Endothelial cell of umbilical vein (primary cell): ENCODE data around the gene BRSK1. TPM values are rescaled to one million over a fixed set of nuclear protein-coding genes. Genes with fewer than 3 reads are reported as not detected.
A peak's percentile ranks its signal among the peaks of the same experiment; 100 is the strongest.

Experiments
- BruUV-seq: library from RNA; stranded (reverse); fragments of 400-500 nt; replicated peaks from 2 replicates; lab custom pipeline; 2021; lab: Mats Ljungman, UMichigan
- CTCF ChIA-PET: fragments of 300-600, 350-600 bp; sonication (Branson Sonifier 250); formaldehyde crosslinking; loops from one replicate; lab custom pipeline; 2021; ENCODE audit warnings: antibody characterized with exemption, inconsistent platforms; lab: Charles Lee
- POLR2A ChIA-PET: fragments of 300-600, 350-600 bp; sonication (Branson Sonifier 250); formaldehyde crosslinking; loops from one replicate; lab custom pipeline; 2021; ENCODE audit warnings: antibody characterized with exemption, inconsistent platforms; lab: Charles Lee
- DNase-seq: peaks from one replicate; pipeline ENCODE4 v3.0.0-alpha.2; 2011; ENCODE audit warnings: low read depth, low spot score
- FAIRE-seq: peaks from 2 replicates; lab custom pipeline; 2011; peaks lifted over from hg19 to GRCh38; lab: Jason Lieb, UNC
- H2AFZ ChIP-seq: 2 replicates; pipeline ENCODE4 v1.6.0; 2012; ENCODE audit warnings: low read depth, low read length, control low read depth, inconsistent platforms
- H3K27ac ChIP-seq: 2 replicates; pipeline ENCODE4 v1.5.1; 2011; ENCODE audit warnings: low read depth, mild to moderate bottlenecking, control low read depth, low read length, moderate library complexity; ENCODE audit not compliant: insufficient read depth
- H3K27me3 ChIP-seq, 2 experiments: 2 replicates each; pipeline versions ENCODE4 v1.6.0 to v1.6.1; 2011; ENCODE audit warnings: low read length in 2 of 2, mixed read lengths in 1 of 2; ENCODE audit not compliant: control insufficient read depth in 2 of 2, insufficient read depth in 2 of 2
- H3K36me3 ChIP-seq, 2 experiments: 2 replicates in 1 of 2; 3 replicates in 1 of 2; pipeline ENCODE4 v1.5.1; 2011; ENCODE audit warnings: low read length in 2 of 2, mild to moderate bottlenecking in 1 of 2, moderate library complexity in 1 of 2; ENCODE audit not compliant: control insufficient read depth in 2 of 2, insufficient read depth in 2 of 2; ENCODE audit errors: extremely low read depth in 1 of 2
- H3K4me1 ChIP-seq: 3 replicates; pipeline ENCODE4 v1.5.1; 2011; ENCODE audit warnings: mild to moderate bottlenecking, low read length; ENCODE audit not compliant: control insufficient read depth, insufficient read depth; ENCODE audit errors: extremely low read depth
- H3K4me2 ChIP-seq: 2 replicates; pipeline ENCODE4 v1.6.1; 2011; ENCODE audit warnings: low read length, control low read depth, mixed read lengths; ENCODE audit not compliant: insufficient read depth
- H3K4me3 ChIP-seq, 3 experiments: fragments of 200-600 bp in 1 of 3; sonication (generic), shearing (Covaris generic) in 1 of 3; replicated peaks in 1 of 3; 2 replicates each; pipeline ENCODE4 v1.5.1; 2011 to 2016; ENCODE audit warnings: control low read depth in 3 of 3, low read length in 3 of 3, mild to moderate bottlenecking in 2 of 3, inconsistent platforms in 1 of 3, low read depth in 1 of 3, moderate library complexity in 1 of 3; ENCODE audit not compliant: insufficient read depth in 1 of 3
- H3K79me2 ChIP-seq: 2 replicates; pipeline ENCODE4 v1.6.0; 2012; ENCODE audit warnings: low read length, inconsistent platforms; ENCODE audit not compliant: control insufficient read depth, insufficient read depth
- H3K9ac ChIP-seq: replicated peaks from 2 replicates; pipeline ENCODE3; 2011; ENCODE audit warnings: low read length, control low read depth; ENCODE audit not compliant: insufficient read depth; ENCODE audit errors: extremely low read depth
- H3K9me1 ChIP-seq: replicated peaks from 3 replicates; pipeline ENCODE4 v1.6.0; 2011; ENCODE audit warnings: mild to moderate bottlenecking, low read length; ENCODE audit not compliant: control insufficient read depth, insufficient read depth; ENCODE audit errors: extremely low read depth
- H3K9me3 ChIP-seq: replicated peaks from 2 replicates; pipeline ENCODE4 v1.5.1; 2012; ENCODE audit warnings: low read length, inconsistent platforms; ENCODE audit not compliant: control insufficient read depth, insufficient read depth
- H4K20me1 ChIP-seq: replicated peaks from 2 replicates; pipeline ENCODE3; 2011; ENCODE audit warnings: mild to moderate bottlenecking, low read length; ENCODE audit not compliant: control insufficient read depth, insufficient read depth; ENCODE audit errors: extremely low read depth
- CTCF ChIP-seq, 2 donors: IDR thresholded peaks; 1 replicate in 1 of 2; 2 replicates in 1 of 2; pipeline ENCODE4 v1.5.1; 2011; ENCODE audit warnings: low read length in 2 of 2, mild to moderate bottlenecking in 2 of 2, moderate library complexity in 2 of 2, control low read depth in 1 of 2, inconsistent platforms in 1 of 2, low read depth in 1 of 2; ENCODE audit not compliant: insufficient read depth in 1 of 2; ENCODE audit errors: extremely low read depth in 1 of 2
- EZH2 ChIP-seq: IDR thresholded peaks from 2 replicates; pipeline ENCODE4 v1.6.1; 2012; ENCODE audit warnings: borderline replicate concordance, low read depth, mild to moderate bottlenecking, moderate library complexity, low read length, inconsistent platforms; ENCODE audit not compliant: severe bottlenecking
- FOS ChIP-seq: IDR thresholded peaks from 2 replicates; pipeline ENCODE4 v1.6.1; 2011; ENCODE audit warnings: mild to moderate bottlenecking, low read length, moderate library complexity, borderline replicate concordance; ENCODE audit not compliant: insufficient read depth
- GATA2 ChIP-seq: IDR thresholded peaks from 2 replicates; pipeline ENCODE4 v1.7.0; 2011; ENCODE audit warnings: low read depth, mild to moderate bottlenecking, moderate library complexity, mixed read lengths, low read length; ENCODE audit not compliant: insufficient read length, insufficient read depth
- JUN ChIP-seq: IDR thresholded peaks from 2 replicates; pipeline ENCODE4 v1.6.1; 2011; ENCODE audit warnings: borderline replicate concordance, low read depth; ENCODE audit not compliant: insufficient read length, insufficient read depth
- MYC ChIP-seq: IDR thresholded peaks from one replicate; pipeline ENCODE4 v1.6.1; 2011; ENCODE audit warnings: mild to moderate bottlenecking, low read depth, low read length
- POLR2A ChIP-seq: IDR thresholded peaks from 2 replicates; pipeline ENCODE4 v1.6.1; 2012; ENCODE audit warnings: low read depth, mild to moderate bottlenecking, control low read depth, low read length
- POLR2AphosphoS5 ChIP-seq: IDR thresholded peaks from 2 replicates; pipeline ENCODE4 v1.6.1; 2012; ENCODE audit warnings: low read depth, mild to moderate bottlenecking, control low read depth, low read length, moderate library complexity; ENCODE audit not compliant: insufficient read depth
- dilution Hi-C: fragments of 300-500 bp; cut with MboI; formaldehyde crosslinking; loops from one replicate; pipeline ENCODE4 v1.15.0; 2019; ENCODE audit warnings: low sequenced_read_pairs; ENCODE audit not compliant: extremely low pct_ligation_motif_present
- intact Hi-C: fragments of 100-400 bp; cut with micrococcal nuclease; formaldehyde crosslinking; loops from one replicate; pipeline ENCODE4 v1.10.0; 2022
- polyA plus RNA-seq, 4 experiments: library from polyadenylated mRNA; depleted of rRNA in 3 of 4; stranded (reverse) in 3 of 4; unstranded in 1 of 4; fragments of >200 nt; gene quantifications; 2 replicates each; pipeline versions ENCODE4 v1.2.1 to v1.2.3, GENCODE V29; 2011 to 2012; ENCODE audit warnings: missing spikeins in 1 of 4
- total RNA-seq: library from RNA; stranded (reverse); gene quantifications from 2 replicates; pipeline ENCODE4 v1.2.3, GENCODE V29; 2021
- TF ChIP-seq, protein P1 (sequence below): IDR thresholded peaks from 2 replicates; pipeline ENCODE4 v1.6.1; 2011; ENCODE audit not compliant: insufficient read depth, insufficient read length

The BRSK1 gene
- total and polyA plus RNA-seq, 2 donors (not counting 3 experiments of a cell fraction or from before 2014, with no cell fraction given) = 0.33 to 0.44 TPM

DNA sequence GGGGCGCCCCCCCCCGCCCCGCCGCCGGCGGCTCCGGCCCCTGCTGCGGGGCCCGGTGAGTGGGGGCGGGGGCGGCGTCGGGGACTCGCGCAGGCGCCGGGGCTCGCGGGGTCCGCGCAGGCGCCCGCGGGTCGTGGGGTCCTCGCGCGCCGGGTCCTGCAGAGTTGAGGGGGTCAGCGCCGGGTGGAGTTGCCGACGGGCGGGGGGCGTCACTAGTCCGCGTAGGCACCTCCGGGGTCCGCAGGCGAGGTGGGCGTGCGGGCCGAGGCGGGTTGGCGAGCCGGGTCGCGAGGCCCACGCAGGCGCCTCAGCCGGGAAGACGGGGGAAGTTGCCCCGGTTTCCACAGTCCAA is 25.3 kb upstream of the BRSK1 start:
- dilution Hi-C loops (no loop called here), intact Hi-C loops (loop anchor here (2.0 to 10.0 kb wide), 2 partner anchors 52 to 346 kb away; partner anchors contain the start of genes ZNF524 and ZNF865)
- BruUV-seq = TSS peak; percentile 48
- ChIA-PET POLR2A (interaction anchor here (0.8 to 2.3 kb wide), 3 partner anchors 81 to 149 kb away, joined by 3 to 12 read pairs (median 4); partner anchors contain the start of genes KMT5C and UBE2S), CTCF (interaction anchor here (0.8 to 1.4 kb wide), 5 partner anchors 24 to 125 kb away, joined by 3 to 13 read pairs (median 6); partner anchors contain the start of genes DNAAF3 and TMEM238)
- DNase-seq (no peak), FAIRE-seq (no peak)
- Histone ChIP-seq H4K20me1 (no peaks in the 10 kb centered on the region), H3K27ac (peak overlapping the region; percentile 21), H3K4me3 (peak overlapping the region; percentile 13 to 87 (median 18)), H3K9me1 (no peaks in the 10 kb centered on the region), H2AFZ (peak overlapping the region; percentile 16), H3K4me1 (peaks cover 45% of the 10 kb centered on the region), H3K36me3 (no peaks in the 10 kb centered on the region), H3K27me3 (no peaks in the 10 kb centered on the region), H3K79me2 (peaks cover 50% of the 10 kb centered on the region), H3K4me2 (no peak overlapping the region), H3K9ac (peak overlapping the region; percentile 62), H3K9me3 (no peaks in the 10 kb centered on the region)
- no peak for TF ChIP-seq FOS
- TF ChIP-seq, protein P1, sequence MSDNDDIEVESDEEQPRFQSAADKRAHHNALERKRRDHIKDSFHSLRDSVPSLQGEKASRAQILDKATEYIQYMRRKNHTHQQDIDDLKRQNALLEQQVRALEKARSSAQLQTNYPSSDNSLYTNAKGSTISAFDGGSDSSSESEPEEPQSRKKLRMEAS = no peak
- TF ChIP-seq MYC = no peak
- no peak for TF ChIP-seq EZH2
- TF ChIP-seq JUN = no peak
- TF ChIP-seq POLR2A = no peak
- TF ChIP-seq CTCF (IDR thresholded peaks at IDR 0.05; ENCODE audit: extremely low read depth in 1 of 2, insufficient read depth in 1 of 2, low read depth in 1 of 2, low read length in 2 of 2) = no peak
- TF ChIP-seq GATA2 = no peak
- TF ChIP-seq POLR2AphosphoS5 = no peak
